ENCODE data around the gene SEMA7A.

- TF ChIP-seq POLR2AphosphoS5 (IDR thresholded peaks at IDR 0.05; ENCODE audit: low read depth, low read length) (no peak), FOXP2 (optimal IDR thresholded peaks at IDR 0.05; ENCODE audit: borderline replicate concordance, extremely low read depth, extremely low read length, insufficient read depth) (no peak), REST (IDR thresholded peaks at IDR 0.05; ENCODE audit: insufficient read depth in 1 of 2, low read depth in 2 of 2, low read length in 2 of 2) (no peak), SIN3A (IDR thresholded peaks at IDR 0.05; ENCODE audit: borderline replicate concordance, insufficient read depth, low read length) (no peak), TAF1 (IDR thresholded peaks at IDR 0.05; ENCODE audit: borderline replicate concordance, insufficient read depth, low read length) (no peak)
Measured at GRCh38 chr15:74368121-74368520, 65.6 kb downstream of the SEMA7A start.
